K562 (cell line): ENCODE results near the gene PACC1. TPM values are rescaled to one million over a fixed set of nuclear protein-coding genes. Genes with fewer than 3 reads are reported as not detected.

ENCODE experiments used
- ATF2 ChIP-seq: sonication (generic); formaldehyde crosslinking; IDR thresholded peaks from 2 replicates; pipeline ENCODE4 v1.8.1; 2022; ENCODE audit warnings: missing genetic modification reagents
- CREB5 ChIP-seq: fragments of 250-450 bp; sonication (Bioruptor Pico); IDR thresholded peaks from 2 replicates; pipeline ENCODE4 v1.5.0; 2020; ENCODE audit warnings: mild to moderate bottlenecking
- E2F1 ChIP-seq: sonication (generic); formaldehyde crosslinking; IDR thresholded peaks from 2 replicates; pipeline ENCODE4 v1.8.1; 2023; ENCODE audit warnings: mild to moderate bottlenecking, missing genetic modification reagents, moderate library complexity
- GABPA ChIP-seq: fragments of 200-800 bp; sonication (Bioruptor generic); conservative IDR thresholded peaks from 2 replicates; pipeline ENCODE4 v1.6.1; 2016; ENCODE audit warnings: low read depth, missing genetic modification characterization, missing compliant biosample characterization
- HDGF ChIP-seq: fragments of 450-650 bp; IDR thresholded peaks from 2 replicates; pipeline ENCODE4 v1.6.1; 2016
- HIVEP1 ChIP-seq: fragments of 250-450 bp; sonication (Bioruptor Pico); IDR thresholded peaks from 2 replicates; pipeline ENCODE4 v1.4.0; 2020; ENCODE audit warnings: mild to moderate bottlenecking
- HSF4 ChIP-seq: fragments of 250-450 bp; sonication (Bioruptor Pico); IDR thresholded peaks from 2 replicates; pipeline ENCODE4 v2.1.2; 2022; ENCODE audit warnings: mild to moderate bottlenecking, moderate library complexity, borderline replicate concordance
- MEF2D ChIP-seq: conservative IDR thresholded peaks from 2 replicates; pipeline ENCODE4 v1.6.1; 2016; ENCODE audit warnings: low read depth, missing genetic modification characterization, missing compliant biosample characterization
- MITF ChIP-seq: IDR thresholded peaks from 2 replicates; pipeline ENCODE4 v1.6.1; 2014; ENCODE audit warnings: antibody characterized with exemption
- MLLT1 ChIP-seq, 2 experiments: fragments of 450-650 bp; IDR thresholded peaks; 2 replicates each; pipeline ENCODE4 v1.6.1; 2016
- PCBP2 ChIP-seq: fragments of 200-400 bp; formaldehyde crosslinking; IDR thresholded peaks from 2 replicates; pipeline ENCODE4 v1.6.1; 2018; ENCODE audit warnings: low read length, low read depth, mild to moderate bottlenecking, moderate library complexity; ENCODE audit not compliant: poor library complexity, severe bottlenecking
- SETDB1 ChIP-seq: IDR thresholded peaks from one replicate; pipeline ENCODE4 v1.6.1; 2012; ENCODE audit warnings: low read length, control low read depth, inconsistent platforms
- SMAD1 ChIP-seq: fragments of 150-350 bp; IDR thresholded peaks from 2 replicates; pipeline ENCODE4 v1.6.1; 2014; ENCODE audit warnings: low read length, low read depth; ENCODE audit not compliant: partially characterized antibody
- SMARCA4 ChIP-seq: fragments of 450-650 bp; IDR thresholded peaks from 2 replicates; pipeline ENCODE4 v1.6.1; 2016
- ZBTB12 ChIP-seq: fragments of 250-450 bp; sonication (Bioruptor Pico); IDR thresholded peaks from 2 replicates; pipeline ENCODE4 v1.4.0; 2020
- ZBTB9 ChIP-seq: fragments of 450-650 bp; formaldehyde crosslinking; IDR thresholded peaks from 2 replicates; pipeline ENCODE4 v1.4.0; 2020; ENCODE audit warnings: mild to moderate bottlenecking, moderate library complexity
- ZNF212 ChIP-seq: fragments of 450-650 bp; formaldehyde crosslinking; IDR thresholded peaks from 2 replicates; pipeline ENCODE4 v1.4.0; 2020; ENCODE audit warnings: mild to moderate bottlenecking
- ZNF75A ChIP-seq: fragments of 450-650 bp; formaldehyde crosslinking; IDR thresholded peaks from 2 replicates; pipeline ENCODE4 v1.4.0; 2020; ENCODE audit warnings: mild to moderate bottlenecking
- polyA plus RNA-seq, 8 experiments: library from polyadenylated mRNA; depleted of rRNA in 4 of 8; stranded (reverse) in 5 of 8; unstranded in 3 of 8; fragments of >200 nt; fragmentation: Nextera tagmentation in 2 of 8; fragmentation: Illumina TruSeq in 1 of 8; extraction: Ambion mirVana in 2 of 8; extraction: Trizol in 1 of 8; gene quantifications; 2 replicates each; pipeline versions ENCODE4 v1.2.1 to v1.2.3, GENCODE V29; 2011 to 2014; ENCODE audit warnings: inconsistent platforms in 1 of 8, missing spikeins in 1 of 8
- total RNA-seq, 7 experiments: library from RNA; depleted of rRNA in 6 of 7; stranded (reverse); fragments of >200 nt in 6 of 7; fragmentation: Illumina TruSeq in 2 of 7; extraction: Trizol in 2 of 7; gene quantifications; 2 replicates each; pipeline versions ENCODE4 v1.2.1 to v1.2.3, GENCODE V29; 2011 to 2021; ENCODE audit warnings: low replicate concordance in 1 of 7

Gene PACC1
- total and polyA plus RNA-seq, 9 of the 15 experiments (the other 6 are each of a cell fraction or from before 2014, with no cell fraction given), result 7.1 to 19.3 (median 14.9) TPM

- no peak for TF ChIP-seq ZBTB12 (CRISPR knock-in tag)
- TF ChIP-seq PCBP2, result no peak
- TF ChIP-seq MLLT1 (IDR thresholded peaks at IDR 0.05), result 0 out of 4 replicates have a peak, but pooled peaks of 1 of the 2 experiments have one; percentile 29
- TF ChIP-seq ZNF212 (CRISPR knock-in tag), result no peak
- no peak for TF ChIP-seq HSF4 (CRISPR knock-in tag)
- TF ChIP-seq ZBTB9 (CRISPR knock-in tag), result peak; percentile 55; the same call in 1 of the 2 replicates
- peak; percentile 26; the same call in 1 of the 2 replicates for TF ChIP-seq MEF2D
- peak; percentile 50; the same call in 1 of the 2 replicates for TF ChIP-seq SMARCA4
- 0 out of 2 replicates have a peak, but pooled peaks have one; percentile 27 for TF ChIP-seq HIVEP1 (CRISPR knock-in tag)
- TF ChIP-seq ATF2 (CRISPR knock-in tag), result no peak
- no peak for TF ChIP-seq MITF
- 0 out of 2 replicates have a peak, but pooled peaks have one; percentile 5 for TF ChIP-seq E2F1 (CRISPR knock-in tag)
- no peak for TF ChIP-seq SETDB1
- no peak for TF ChIP-seq CREB5 (CRISPR knock-in tag)
- TF ChIP-seq ZNF75A (CRISPR knock-in tag), result peak; percentile 51; the same call in 1 of the 2 replicates
- TF ChIP-seq GABPA (tag), result peak; percentile 39; the same call in 1 of the 2 replicates
- TF ChIP-seq SMAD1, result no peak
- TF ChIP-seq HDGF, result no peak; the same call in 1 of the 2 replicates
Observed at GRCh38 chr1:212415107-212415841, 588 bp upstream of the PACC1 start (continued).
